ENCODE data around the gene MLXIP. TPM values are rescaled to one million over a fixed set of nuclear protein-coding genes. Genes with fewer than 3 reads are reported as not detected.
"Not testable (repeated sequence)": the region's sequence is repeated elsewhere in the genome, so short reads cannot be mapped to it uniquely, and the experiment has no call there.

The MLXIP gene
- total RNA-seq, 3 donors from 2014 or later, result 194 to 230 (median 201) TPM

DNA sequence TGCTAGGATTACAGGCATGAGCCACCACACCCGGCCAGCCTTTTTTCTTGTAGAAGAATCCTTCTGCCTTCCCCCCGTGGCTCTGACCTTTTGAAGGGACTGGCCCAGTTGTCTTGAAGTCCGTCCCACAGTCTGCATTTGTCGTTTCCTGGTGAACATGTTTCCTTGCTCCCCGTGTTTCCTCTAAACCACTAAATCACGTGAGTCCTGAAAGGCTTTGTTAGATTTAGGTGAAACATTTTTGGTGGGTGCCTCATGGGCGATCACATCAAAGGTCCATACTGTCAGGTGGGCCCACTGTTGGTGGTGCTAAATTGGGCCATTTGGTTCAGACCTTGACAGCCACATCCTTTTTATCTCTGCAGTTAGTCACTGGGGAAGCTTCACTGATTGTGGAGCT lies 26.3 kb downstream of the MLXIP start:
- intact Hi-C loops (cut with DNase I, micrococcal nuclease), result no loop called here
- Histone ChIP-seq H3K4me1 (ENCODE audit: low read depth) (peaks cover 92% of the 10 kb centered on the region), H3K4me3 (no peak overlapping the region), H3K36me3 (ENCODE audit: low read depth) (no peaks in the 10 kb centered on the region), H3K9me3 (no peaks in the 10 kb centered on the region)
- ATAC-seq (peak; percentile 31), DNase-seq (peak in 2 of 3 donors; percentile 38 to 52)
- no peak for TF ChIP-seq CTCF (IDR thresholded peaks at IDR 0.05)

- H3K9me3 ChIP-seq; intact Hi-C loops (cut with DNase I, micrococcal nuclease); H3K4me3 ChIP-seq; H3K36me3 ChIP-seq (ENCODE audit: low read depth): not testable (repeated sequence)
- ATAC-seq (peak; percentile 0), DNase-seq (peak in 2 of 3 donors; percentile 25 to 40)
- H3K4me1 ChIP-seq (ENCODE audit: low read depth), result peaks cover 92% of the 10 kb centered on the region
Measured at GRCh38 chr12:122105496-122105895, 26.9 kb downstream of the MLXIP start.

DNA sequence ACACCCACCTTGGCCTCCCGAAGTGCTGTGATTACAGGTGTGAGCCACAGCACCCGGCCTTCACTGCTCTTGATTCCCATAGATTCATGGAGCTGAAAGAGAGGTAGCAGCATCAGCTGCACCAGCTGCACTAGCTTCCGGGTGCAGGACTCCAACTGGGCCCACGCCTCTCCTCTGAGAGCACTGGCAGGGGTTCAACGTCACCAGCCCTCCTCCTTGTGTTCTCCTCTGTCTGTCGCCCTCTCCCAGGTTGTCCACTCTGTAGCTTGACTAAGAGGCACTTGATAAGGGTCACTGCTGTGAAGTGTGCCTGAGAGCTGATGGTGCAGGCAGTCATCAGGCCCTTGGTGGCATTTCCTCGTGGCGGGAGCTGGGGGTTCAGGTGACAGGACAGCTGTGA lies 28.3 kb downstream of the MLXIP start:
- H3K9me3 ChIP-seq, result no peaks in the 10 kb centered on the region
- no peaks in the 10 kb centered on the region for H3K36me3 ChIP-seq (ENCODE audit: low read depth)
- DNase-seq (peak; percentile 71 to 87 (median 78)), ATAC-seq (peak; percentile 62)
- TF ChIP-seq CTCF (IDR thresholded peaks at IDR 0.05), result no peak
- H3K4me1 ChIP-seq (ENCODE audit: low read depth), result peaks cover 90% of the 10 kb centered on the region
- H3K4me3 ChIP-seq, result no peak overlapping the region
- intact Hi-C loops (cut with DNase I, micrococcal nuclease), result no loop called here

- no peak for TF ChIP-seq CTCF (IDR thresholded peaks at IDR 0.05)
- H3K4me3 ChIP-seq, result no peak overlapping the region
- H3K4me1 ChIP-seq (ENCODE audit: low read depth), result peaks cover 90% of the 10 kb centered on the region
- no peak for DNase-seq
- no peak for ATAC-seq
- H3K9me3 ChIP-seq, result no peaks in the 10 kb centered on the region
- H3K36me3 ChIP-seq (ENCODE audit: low read depth), result no peaks in the 10 kb centered on the region
- intact Hi-C loops (cut with DNase I, micrococcal nuclease), result no loop called here
Measured at GRCh38 chr12:122107261-122107660, 28.7 kb downstream of the MLXIP start.

DNA sequence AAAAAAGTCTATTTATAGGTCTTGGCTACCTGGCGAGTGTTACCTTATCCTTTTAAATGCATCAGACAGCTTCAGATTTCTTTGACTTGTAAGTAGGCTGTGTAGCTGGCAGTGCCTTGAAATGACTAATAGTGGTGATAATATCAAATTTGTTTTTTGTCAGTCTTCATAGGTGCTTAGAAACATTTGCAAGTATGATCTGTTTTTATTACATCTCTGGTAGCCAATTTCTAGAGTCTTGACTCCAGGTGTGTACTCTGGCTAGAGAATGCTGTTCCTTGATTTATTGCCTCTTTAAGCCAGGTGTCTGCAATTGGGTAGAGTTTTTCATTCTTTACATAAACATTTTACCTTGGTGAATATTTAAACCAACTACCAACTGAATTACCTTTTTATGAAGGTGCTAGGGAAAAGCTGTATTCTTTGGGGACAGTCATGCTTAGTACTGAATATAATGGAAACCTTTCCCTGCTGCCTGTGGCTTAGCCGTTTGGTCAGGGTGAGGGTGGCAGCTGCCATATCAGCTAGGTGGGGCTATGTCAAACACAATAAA lies 32.6 kb downstream of the MLXIP start:
- intact Hi-C loops (cut with DNase I, micrococcal nuclease), result no loop called here
- no peaks in the 10 kb centered on the region for H3K9me3 ChIP-seq
- DNase-seq (peak in 2 of 3 donors; percentile 70 to 74), ATAC-seq (peak; percentile 72)
- no peaks in the 10 kb centered on the region for H3K36me3 ChIP-seq (ENCODE audit: low read depth)
- H3K4me3 ChIP-seq, result no peak overlapping the region
- TF ChIP-seq CTCF (IDR thresholded peaks at IDR 0.05), result no peak
- H3K4me1 ChIP-seq (ENCODE audit: low read depth), result peaks cover 79% of the 10 kb centered on the region

- Histone ChIP-seq H3K9me3 (no peaks in the 10 kb centered on the region), H3K4me3 (no peak overlapping the region), H3K4me1 (ENCODE audit: low read depth) (peaks cover 64% of the 10 kb centered on the region), H3K36me3 (ENCODE audit: low read depth) (no peaks in the 10 kb centered on the region)
- DNase-seq (peak; percentile 68 to 79 (median 78)), ATAC-seq (peak; percentile 69)
- intact Hi-C loops (cut with DNase I, micrococcal nuclease), result no loop called here
- TF ChIP-seq CTCF (IDR thresholded peaks at IDR 0.05), result no peak
Measured at GRCh38 chr12:122116707-122117535, 38.4 kb downstream of the MLXIP start.

Measured in mucosa of descending colon (tissue), 3 donors.